HPDE6-E6E7 (cell line): ENCODE measurements around the gene CLEC9A.
"Not testable (repeated sequence)": the region's sequence is repeated elsewhere in the genome, so short reads cannot be mapped to it uniquely, and the experiment has no call there.

Experiments used
- DNase-seq: peaks from one replicate; pipeline ENCODE4 v3.0.0; 2011; ENCODE audit warnings: missing footprints; ENCODE audit errors: extremely low spot score

Gene CLEC9A

GRCh38 chr12:10030446-10030845 lies at the start of gene CLEC9A:
CLEC9A (plus strand) TSS chr12:10030682; CDS start chr12:10052688, 22,006 bp downstream.
- DNase-seq: no peak

GRCh38 chr12:9991876-9992275 lies 38.6 kb upstream of the CLEC9A start:
- no peak for DNase-seq

GRCh38 chr12:9992296-9992695 lies 38.2 kb upstream of the CLEC9A start:
- DNase-seq: no peak

GRCh38 chr12:9999016-9999415 lies 31.5 kb upstream of the CLEC9A start, which contains the start of gene CLEC1B:
CLEC1B (minus strand) TSS chr12:9999121; CDS start chr12:9999100, 21 bp downstream.
- DNase-seq: no peak

GRCh38 chr12:10001171-10001776 lies 29.2 kb upstream of the CLEC9A start:
- DNase-seq: no peak

GRCh38 chr12:10012630-10013330 lies 17.7 kb upstream of the CLEC9A start:
- DNase-seq: no peak

GRCh38 chr12:10015450-10015849 lies 15.0 kb upstream of the CLEC9A start:
- DNase-seq: no peak

- no peak for DNase-seq
Measured at GRCh38 chr12:10016881-10017280, 13.6 kb upstream of the CLEC9A start.

GRCh38 chr12:10018386-10018785 lies 12.1 kb upstream of the CLEC9A start:
- no peak for DNase-seq

- DNase-seq: no peak
Measured at GRCh38 chr12:10021342-10021741, 9.1 kb upstream of the CLEC9A start.

- DNase-seq: no peak
Measured at GRCh38 chr12:10025236-10025635, 5.2 kb upstream of the CLEC9A start.

GRCh38 chr12:10026666-10027065 lies 3.8 kb upstream of the CLEC9A start:
- DNase-seq: not testable (repeated sequence)

- no peak for DNase-seq
Measured at GRCh38 chr12:10027311-10027710, 3.2 kb upstream of the CLEC9A start.

- DNase-seq: no peak
Measured at GRCh38 chr12:10027721-10028120, 2.8 kb upstream of the CLEC9A start.

- no peak for DNase-seq
Measured at GRCh38 chr12:10031321-10031720, 839 bp downstream of the CLEC9A start.

GRCh38 chr12:10031771-10032175 lies 1.3 kb downstream of the CLEC9A start:
- DNase-seq: no peak

GRCh38 chr12:10033783-10034545 lies 3.5 kb downstream of the CLEC9A start:
- no peak for DNase-seq

GRCh38 chr12:10042167-10042566 lies 11.7 kb downstream of the CLEC9A start:
- DNase-seq: no peak

- DNase-seq: no peak
Measured at GRCh38 chr12:10048526-10048925, 18.0 kb downstream of the CLEC9A start.

GRCh38 chr12:10052193-10052913 lies 21.9 kb downstream of the CLEC9A start:
- no peak for DNase-seq

GRCh38 chr12:10058387-10058786 lies 27.9 kb downstream of the CLEC9A start:
- no peak for DNase-seq

GRCh38 chr12:10065241-10065640 lies 34.8 kb downstream of the CLEC9A start:
- DNase-seq: no peak
